Stimulated activated CD8-positive, alpha-beta memory T cell treated with anti-CD3 and anti-CD28 coated beads, Interleukin-4, amount 100 ng/mL, for 1 hour (primary cell): Measurements from ENCODE around the gene MCC.

Source experiments
- DNase-seq, 2 donors: peaks; one replicate each; pipeline ENCODE4 v3.0.0-alpha.2; 2020; ENCODE audit warnings: low read depth in 2 of 2, low spot score in 1 of 2

Gene MCC

DNA sequence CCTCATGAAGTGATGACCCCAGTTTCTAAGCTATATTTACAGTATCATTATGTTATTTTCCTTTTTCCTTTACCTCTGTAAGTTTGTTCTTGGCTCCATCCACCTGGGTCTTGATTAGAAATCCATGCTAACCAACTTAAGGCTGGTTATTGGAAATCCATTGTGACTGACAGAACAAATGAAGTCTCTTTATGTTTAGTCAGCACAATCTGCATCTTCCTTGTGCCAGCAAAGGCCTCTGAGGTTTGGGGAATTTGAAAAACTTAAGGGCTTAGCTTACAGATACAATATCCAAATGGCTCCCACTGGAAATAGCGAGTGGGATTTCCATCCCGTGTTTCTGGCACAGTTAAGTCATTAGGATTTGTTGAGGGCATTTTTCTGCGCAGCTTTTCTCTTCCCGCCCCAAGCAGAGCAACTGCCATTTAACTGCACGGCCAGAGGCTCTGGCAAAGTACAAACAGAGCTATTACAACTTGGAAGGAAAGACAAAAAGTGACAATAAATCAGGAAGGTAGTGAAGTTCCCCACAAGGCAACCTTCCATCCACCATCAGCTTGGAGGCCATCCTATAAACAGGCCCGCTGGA is 447.5 kb downstream of the MCC start:
- no peak for DNase-seq

DNA sequence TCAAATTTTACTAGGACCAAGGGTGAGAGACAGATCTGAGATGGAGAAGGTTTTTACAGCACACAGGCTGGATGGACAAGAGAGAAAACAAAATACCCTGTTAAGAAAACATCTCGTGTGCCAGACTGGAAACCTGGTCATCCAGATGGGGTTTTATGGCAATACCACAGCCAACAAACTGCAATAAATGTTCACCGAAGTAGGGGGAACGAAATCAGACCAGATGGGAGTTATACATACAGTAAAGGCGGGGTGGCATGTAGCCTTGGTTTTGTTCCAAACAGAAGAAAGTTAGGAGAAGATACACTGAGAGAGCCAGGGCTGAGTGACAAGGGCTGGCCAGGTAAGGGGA is 448.3 kb downstream of the MCC start:
- no peak for DNase-seq

DNA sequence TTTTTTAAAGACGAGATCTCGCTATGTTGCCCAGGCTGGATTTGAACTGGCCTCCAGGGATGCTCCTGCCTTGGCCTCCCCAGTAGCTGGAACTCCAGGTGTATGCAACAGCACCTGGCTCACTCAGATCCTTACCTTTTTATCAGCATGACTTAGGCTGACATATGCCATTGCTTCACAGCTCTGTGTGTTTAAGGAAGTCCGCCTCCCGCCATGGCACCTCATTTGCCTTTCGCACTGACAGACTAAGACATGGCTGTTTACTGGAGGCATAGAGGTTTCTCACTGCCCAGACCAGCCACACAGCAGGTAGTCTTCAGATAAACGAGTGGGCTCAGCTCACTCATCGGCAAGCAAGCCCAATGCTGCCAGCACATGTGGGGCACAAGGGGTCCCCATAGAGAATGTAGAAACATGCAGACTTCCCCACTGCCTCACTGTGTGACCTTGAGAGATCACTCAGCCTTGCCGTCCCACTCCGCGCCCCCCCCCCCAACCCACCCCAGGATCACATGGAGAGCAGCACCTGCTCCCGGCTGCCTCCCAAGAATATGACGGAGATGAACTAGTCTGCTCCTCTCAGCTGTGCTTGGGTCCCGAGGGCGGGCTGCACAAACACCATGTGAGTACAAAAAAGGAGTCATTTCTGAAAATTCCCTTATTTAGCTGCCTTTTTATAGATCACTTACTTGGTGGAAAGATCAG is 448.9 kb downstream of the MCC start:
- DNase-seq, result no peak

DNA sequence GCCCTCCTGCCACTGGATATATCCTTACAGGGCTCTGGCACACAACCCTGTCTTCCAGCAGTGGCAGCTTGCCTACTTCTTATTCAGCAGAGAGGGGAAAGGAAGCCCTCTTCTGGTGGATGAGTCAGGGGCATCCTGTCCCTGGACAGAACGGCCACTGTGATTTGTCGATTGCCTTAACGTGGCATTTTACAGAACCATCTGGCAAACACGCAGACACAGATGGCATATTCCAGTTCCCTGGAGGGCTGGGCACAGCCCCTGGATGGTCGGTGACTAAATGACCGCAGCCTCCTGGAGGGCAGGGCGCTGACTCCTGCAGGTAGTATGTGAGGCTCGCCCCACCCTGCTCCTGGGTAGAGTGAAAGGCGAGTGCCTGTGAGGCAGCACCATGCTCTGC is 449.5 kb downstream of the MCC start:
- no peak for DNase-seq

DNA sequence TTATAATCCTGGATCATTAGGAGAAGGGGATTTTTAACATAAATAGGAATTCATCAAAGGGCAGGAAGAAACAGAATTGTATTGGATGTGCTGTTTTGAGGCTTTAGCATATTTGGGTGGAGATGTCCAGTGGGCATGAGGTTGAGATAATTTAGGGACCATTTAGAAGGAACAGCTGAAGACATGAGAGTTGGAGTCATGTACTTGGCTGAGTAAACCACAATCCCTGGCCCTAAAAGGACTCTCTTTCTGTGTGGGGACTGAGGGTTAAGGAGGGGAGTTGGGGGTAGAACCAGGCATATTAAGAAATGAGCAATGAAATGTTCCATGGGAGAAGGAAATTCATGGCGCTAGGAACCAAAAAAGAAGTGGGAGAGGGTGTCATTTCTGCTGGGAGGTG is 450.1 kb downstream of the MCC start:
- no peak for DNase-seq

DNA sequence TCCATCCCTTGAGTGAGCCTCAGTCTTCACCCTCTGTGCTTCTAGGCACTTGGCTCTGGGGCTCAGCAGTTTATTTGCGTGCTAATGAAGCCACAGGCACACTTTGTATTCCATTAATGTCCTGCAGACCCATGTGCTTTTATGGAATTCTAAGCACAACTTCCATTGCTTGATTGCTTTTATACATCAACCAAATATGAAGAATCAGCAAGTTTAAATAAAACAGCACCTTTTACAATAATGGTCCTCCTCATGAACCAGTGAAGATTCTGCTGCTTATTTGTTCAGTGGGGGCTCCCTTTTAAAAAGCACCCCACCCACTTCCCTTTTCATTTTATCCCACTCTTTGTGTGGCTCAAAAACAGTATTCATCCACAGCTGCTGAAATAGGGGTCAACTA is 451.4 kb downstream of the MCC start:
- no peak for DNase-seq

DNA sequence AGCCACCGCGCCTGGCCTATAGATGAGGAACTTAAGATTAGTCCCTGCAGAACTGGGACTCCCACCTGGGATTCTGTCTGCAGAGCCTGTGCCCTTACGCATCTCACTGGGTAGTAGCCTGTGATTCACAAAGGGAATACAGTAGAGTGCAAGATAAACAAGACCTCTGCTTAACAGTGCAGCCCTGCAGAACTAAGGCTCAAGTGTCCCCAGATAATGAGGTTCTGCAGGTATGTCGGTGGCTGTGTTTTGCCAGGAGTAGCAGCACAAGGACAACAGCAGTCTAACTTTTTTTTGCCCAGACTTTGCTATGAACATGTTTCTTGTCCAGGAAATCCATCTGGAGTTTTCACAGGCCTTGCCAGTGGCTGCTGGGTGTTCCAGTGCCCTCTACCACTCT is 451.9 kb downstream of the MCC start:
- DNase-seq, result no peak

DNA sequence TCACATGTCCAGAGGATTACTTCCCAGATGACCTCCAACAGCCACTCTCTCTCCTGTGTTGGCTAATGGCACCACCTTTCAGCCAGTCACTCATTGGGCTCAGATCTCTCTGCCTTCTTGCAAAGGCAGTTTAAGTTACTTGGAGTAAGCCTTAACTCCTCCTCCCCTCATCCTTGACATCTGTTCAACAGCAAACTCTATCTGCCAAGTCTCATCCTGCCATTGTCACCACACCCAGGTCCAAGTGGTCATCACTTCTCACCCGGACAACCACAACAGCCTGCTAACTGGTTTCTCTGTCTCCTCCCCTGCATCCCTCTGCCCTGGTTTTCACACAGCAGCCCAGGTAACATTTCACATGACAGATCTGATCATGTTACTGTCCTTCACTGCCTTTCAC is 453.2 kb downstream of the MCC start:
- DNase-seq, result no peak

DNA sequence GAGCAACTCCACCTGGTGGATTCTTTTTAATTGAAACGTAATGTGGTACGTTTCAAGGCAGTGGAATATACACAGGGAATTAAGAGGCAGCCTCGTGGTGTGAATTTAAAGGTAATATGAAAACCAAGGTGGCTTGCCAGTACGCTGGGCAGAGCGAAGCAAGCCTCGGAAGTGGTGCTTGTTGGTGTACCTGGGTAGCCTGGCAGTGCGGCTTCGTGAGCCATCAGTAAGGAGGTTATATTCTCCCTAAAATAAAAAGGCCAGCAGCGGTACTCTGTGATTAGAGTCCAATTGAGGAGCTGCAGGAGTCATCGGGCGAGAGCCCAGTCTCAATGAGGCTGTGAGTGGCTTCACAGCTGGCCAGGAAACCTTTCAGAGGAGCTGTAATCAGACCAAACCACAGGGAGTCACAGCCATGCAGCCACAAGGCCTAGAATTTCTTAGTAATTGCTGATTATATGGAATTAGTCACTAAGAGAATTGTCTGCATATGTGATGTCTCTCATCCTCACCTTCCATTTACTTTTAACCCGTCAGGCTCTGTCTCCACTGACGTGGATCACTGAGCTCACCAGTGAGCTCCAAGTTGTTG is 454.0 kb downstream of the MCC start:
- DNase-seq, result no peak

DNA sequence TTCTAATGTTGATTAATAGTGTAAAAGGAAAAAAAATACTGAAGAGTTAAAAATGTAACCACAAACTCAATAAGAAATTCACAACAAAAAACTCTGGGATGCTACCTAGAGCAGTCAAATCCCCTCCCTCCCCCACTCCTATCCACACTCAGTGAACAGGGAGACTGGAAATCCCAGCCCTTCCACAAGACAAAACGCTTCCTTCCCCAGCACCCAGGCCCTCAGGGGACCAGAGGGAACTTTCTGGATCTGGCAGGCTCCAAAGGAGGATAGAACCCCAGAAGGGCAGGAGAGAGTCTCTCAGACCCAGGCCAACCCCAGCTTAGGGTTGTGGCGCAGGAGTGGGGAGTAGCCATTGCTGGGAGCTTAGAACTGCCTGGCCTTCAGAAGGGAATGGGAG is 456.7 kb downstream of the MCC start:
- no peak for DNase-seq

DNA sequence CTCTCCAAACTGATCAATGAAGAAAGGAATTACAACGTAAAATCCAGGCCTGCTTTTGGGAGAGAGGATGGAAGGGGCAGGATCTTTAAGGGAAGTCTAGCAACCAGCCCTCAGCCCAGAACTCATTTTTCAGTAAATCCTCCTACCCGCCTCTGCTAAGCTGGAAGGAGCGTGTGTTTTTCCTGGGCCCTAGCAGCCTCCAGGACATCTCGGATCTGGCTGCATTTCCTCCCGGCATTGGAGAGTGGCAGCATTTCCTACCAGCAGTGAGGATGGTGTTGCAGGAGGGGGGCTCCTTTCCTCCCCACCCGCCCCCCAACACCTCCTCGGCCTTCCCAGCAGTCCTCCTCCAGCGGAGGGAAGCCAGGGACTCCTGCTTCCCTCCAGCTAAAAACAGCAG is 457.1 kb downstream of the MCC start:
- DNase-seq, result no peak

DNA sequence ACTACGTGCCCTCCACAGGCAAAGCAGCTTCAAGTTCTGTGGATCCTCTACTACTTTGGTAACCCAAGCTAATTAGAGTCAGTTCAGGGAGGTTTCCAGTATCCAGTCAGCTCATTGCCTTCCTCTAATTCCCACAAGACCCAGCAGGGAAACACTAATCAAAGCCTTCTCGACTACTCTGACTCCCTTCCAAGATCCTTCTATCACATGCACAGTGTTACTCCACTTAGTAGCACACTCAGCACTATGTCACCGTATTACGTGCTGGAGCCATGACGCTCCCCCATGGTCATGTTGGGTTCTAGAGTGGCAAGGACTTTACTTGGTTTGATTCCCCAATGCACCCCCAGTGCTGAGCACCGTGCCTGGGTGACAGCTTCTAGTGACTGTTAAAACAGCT is 458.6 kb downstream of the MCC start:
- no peak for DNase-seq

DNA sequence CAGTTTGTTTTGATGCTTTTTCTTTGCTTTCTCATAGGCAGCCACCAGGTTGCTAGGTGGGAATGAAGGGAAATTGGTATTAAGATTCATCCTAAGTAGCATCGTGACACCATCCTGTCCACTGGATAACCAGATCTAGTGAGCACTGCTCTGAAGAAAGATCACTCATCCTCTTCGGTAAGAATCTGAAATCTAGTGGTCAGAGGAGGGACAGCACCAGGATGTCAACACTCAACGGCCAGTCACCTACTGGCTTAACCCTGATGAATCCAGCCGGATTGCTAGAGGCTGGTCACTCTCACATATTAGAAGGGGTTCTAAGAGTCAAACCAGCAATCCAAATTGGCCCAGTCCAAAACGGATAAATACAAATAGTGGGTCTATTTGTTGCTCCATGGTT is 460.8 kb downstream of the MCC start:
- no peak for DNase-seq

DNA sequence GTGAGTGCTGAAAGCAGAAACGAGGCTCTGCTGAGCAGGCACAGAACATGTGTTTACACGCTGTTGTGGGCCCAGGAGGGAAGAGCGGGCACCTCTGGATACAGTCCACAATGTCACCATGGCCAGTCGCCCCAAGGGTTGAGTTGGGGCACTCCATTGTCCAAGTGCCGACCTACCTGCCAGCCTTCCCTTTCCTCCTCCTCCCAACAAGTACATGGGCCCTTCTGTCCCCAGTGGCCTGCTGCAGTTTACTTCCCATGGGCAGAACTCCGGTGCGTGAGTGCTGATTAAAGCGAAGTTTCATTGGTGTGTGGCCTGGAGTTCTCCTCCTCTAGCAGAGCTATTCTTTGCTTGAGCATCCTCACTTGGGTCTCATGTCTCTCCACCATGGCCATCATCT is 461.2 kb downstream of the MCC start:
- DNase-seq, result no peak

DNA sequence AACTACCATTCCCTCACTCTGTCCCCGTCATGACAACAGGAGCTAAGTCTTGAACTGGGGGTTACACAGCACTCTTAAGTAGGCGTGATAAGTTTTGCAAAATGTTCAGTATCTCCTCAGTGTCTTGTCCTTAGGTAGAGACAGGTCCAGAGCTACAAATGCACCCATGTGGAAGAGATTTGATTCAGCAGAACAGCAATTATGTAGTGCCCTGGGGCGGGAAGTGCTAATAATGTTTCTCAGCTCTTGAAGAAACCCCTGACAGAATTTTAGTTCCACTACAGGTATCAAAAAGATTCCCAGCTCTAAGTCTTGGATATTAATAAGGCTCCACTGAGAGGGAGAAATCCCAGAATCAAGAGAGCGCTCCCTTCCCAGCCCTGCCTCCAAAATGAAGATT is 462.0 kb downstream of the MCC start:
- DNase-seq, result no peak

DNA sequence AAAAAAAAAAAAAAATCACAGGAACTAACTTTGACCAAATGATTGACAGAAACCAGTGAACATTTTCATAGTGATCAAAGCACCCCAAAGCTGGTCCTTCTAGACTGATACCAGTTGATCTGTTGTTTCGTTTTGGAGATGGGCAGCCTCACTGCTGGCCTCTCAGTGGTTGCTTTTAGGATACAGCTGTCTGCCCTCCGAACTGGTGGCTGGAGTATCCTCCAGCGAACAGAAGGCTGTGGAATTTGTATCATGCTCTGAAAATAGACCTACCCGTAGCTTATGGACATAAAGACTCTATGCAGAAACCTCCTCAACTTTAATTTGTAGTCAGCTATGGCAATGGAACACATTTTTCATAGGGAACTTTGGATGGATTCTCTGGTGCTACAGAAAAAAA is 462.7 kb downstream of the MCC start:
- no peak for DNase-seq

DNA sequence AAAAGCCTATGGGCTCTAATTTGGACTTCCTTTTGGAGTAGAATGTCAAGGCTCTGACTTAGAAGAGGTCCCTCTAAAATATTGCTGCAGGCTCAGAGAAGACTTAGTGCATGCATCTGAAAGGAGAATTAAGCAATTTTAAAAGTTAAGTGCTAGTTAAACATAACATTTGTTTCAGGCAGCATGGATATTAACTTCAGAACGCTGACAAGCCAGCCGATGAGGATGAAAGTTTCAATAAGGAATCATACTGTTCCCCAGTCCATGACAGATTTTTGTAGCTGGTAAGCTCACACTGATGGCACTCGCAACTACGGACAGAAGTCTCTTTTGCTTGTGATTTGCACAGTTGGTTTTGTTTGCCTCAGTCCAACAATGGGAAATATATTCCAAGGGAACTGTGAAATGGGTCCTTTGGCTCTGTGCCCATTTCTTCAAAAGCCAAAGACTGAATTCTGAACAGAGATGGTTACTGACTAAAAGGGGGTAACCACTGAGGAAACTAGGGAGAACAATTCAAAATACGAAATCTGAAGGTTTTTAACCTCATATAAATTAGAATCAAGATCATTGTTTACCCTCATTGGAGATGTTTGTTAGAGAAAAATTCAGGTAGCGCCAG is 464.1 kb downstream of the MCC start:
- no peak for DNase-seq

DNA sequence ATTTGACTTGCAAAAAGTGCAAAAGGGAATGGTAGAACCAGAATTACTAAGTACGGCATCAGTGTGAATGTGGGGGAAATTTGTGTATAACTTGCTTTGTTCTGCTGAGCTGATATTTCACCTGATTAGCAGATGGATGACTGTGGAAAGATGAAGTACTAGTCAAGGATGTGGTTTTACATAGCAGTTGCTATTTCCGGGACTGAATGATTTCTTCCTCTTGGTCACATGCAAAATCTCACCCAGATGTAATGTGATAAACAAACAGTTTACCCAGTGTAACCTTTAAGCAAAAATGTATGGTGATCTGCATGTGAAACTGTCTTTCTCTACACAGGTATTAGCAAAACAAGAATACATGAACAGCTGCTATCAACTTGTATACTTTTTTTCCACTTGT is 465.6 kb downstream of the MCC start:
- DNase-seq, result no peak

DNA sequence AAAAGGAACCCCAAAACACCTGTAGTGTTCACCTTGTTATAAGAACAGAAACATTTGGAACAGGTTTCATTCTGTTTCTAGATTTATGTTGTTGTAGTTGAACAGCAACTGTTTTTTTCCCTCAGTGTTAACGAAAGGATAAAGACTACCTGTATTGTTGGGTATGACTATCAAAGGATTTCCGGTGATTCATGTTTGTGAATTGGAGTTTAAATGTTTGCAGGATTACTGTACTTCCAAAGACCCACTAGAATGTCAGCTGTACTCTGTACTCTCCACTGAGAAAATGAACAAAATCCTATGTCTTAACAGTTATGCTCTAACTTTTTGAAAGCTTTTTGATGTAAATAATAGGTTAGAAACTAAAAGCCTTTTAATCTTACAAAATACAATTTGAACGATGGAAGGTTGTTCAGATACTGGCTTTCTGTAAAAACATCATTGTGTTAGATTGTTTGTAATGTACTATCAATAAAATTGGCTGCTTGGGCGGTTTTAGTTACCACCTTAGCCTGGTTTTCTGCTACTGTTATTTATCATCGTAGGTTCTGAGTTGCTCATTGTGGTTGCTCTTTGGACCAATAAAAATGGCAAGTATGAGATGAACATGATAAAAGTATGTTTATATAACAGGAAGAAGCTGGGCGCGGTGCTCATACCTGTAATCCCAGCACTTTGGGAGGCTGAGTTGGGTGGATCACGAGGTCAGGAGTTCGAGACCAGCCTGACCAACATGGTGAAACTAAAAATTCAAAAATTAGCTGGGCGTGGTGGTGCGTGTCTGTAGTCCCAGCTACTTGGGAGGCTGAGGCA is 467.6 kb downstream of the MCC start:
- no peak for DNase-seq

DNA sequence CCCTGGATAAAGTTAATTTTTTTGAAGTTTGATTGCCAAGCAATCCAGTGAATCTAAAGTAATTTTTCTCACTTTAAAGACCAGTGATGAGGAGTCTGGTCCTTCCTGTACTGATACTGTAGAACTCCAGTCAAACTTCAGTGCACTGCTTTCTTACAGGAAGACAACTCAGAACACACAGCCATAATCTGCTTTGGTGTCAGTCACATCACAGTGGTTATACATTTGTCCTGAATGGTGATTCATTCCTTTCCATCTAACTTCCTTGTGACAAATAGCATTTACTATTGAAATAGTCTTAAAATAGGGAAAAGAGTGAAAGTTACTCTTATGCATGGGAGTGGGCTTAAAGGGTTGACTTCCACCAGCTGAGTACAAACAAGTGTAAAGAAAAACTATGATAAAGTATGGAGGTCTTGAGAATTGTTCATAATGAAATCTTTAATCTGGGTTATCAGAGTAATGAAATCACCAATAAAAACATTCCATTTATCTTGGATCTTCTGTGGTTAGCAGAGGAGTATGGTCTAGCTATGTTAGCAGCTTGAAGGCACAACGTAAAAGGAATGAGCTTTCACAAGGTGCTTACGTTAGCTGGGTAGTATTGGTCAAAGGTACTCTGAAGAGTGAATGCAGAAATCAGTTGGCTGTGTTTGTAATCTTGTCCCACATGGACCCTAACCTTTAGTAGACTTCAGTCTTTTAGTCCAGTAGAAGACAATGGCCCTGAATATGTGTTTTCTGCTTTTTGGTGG is 470.2 kb downstream of the MCC start:
- no peak for DNase-seq

DNA sequence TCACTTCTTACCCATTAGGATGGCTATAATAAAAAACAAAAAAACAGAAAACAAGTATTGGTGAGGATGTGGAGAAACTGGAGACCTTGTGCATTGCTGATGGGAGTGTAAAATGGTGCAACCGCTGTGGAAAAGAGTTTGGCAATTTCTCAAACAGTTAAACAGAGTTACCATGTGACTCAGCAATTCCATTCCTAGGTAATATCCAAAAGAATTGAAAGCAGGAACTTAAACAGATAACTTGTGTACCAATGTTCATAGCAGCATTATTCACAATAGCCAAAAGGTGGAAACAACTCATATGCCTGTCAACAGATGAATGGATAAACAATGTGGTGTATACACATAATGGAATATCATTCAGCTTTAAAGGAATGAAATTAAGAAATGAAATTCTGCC is 482.8 kb downstream of the MCC start:
- DNase-seq, result no peak
